ENCODE measurements around the gene HAPSTR1. TPM values are rescaled to one million over a fixed set of nuclear protein-coding genes. Genes with fewer than 3 reads are reported as not detected.
A peak's percentile ranks its signal among the peaks of the same experiment; 100 is the strongest.

HAPSTR1 gene
- total and polyA plus RNA-seq, 3 experiments from 2014 or later, result 21.3 to 61.2 (median 60.4) TPM

DNA sequence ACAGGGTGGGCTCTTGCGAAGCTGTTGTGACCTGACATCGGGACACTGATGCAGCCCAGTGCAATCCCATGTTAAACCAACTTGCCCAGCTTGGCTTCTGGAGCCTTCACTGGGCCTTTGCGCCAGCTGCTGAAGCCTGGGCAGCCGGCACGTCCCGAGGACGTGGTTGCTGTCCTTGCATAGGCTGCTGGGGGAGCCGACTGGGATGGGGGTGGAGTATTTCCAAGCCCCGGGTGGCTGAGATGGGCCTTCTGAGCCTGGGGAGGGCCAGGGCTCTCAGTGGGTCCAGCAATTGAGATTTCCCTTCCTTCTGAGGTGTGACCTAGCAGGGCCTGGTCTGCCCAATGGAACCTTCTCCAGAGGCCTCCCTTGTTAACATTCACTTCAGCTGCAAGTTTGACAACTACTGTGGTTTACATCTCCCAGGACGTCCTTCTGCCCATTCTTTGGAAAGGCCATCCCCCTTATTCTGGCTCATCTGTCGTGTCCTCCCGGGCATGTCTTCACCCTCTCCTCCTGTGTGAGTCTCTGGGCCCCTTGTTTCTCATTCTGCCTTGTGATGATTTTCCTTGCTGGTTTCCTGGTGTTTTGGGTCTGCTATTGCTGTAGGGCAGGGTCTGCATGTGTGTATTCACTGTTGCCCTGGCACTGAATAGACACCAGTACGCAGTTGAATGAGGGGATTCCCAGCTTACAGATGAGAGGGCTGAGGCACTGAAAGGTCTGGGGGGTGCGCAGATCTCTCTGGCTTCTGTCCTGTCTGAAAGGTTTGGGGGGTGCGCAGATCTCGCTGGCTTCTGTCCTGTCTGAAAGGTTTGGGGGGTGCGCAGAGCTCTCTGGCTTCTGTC lies 34.4 kb downstream of the HAPSTR1 start:
- peak overlapping the region; percentile 7 to 99 (median 90) for H3K27ac Mint-ChIP-seq
- Histone ChIP-seq H3K4me3 (ENCODE audit: low read length) (no peak overlapping the region), H3K4me1 (ENCODE audit: insufficient read depth, low read length) (peaks cover 26% of the 10 kb centered on the region), H3K9me3 (ENCODE audit: low read length) (no peaks in the 10 kb centered on the region), H3K27me3 (ENCODE audit: insufficient read depth, low read length, poor library complexity, severe bottlenecking) (no peaks in the 10 kb centered on the region), H3K36me3 (ENCODE audit: insufficient read depth, low read length) (peaks cover 9% of the 10 kb centered on the region), H3K27ac (ENCODE audit: low read depth, low read length) (no peak overlapping the region)
- H3K4me3 Mint-ChIP-seq, result peak overlapping the region in 1 of 7 donors; percentile 54
- ChIA-PET CTCF (interaction anchor here (0.9 to 2.1 kb wide), 3 partner anchors 8 to 117 kb away, joined by 3 to 10 read pairs (median 3); no protein-coding TSS in a partner anchor), POLR2A (interaction anchor here (0.5 to 1.0 kb wide), 2 partner anchors 35 to 109 kb away, joined by 5 to 7 read pairs; partner anchors contain the start of gene HAPSTR1)
- H3K36me3 Mint-ChIP-seq, result peaks cover 0 to 36% (median 0%) of the 10 kb centered on the region in 3 donors
- H3K9me3 Mint-ChIP-seq, result no peaks in the 10 kb centered on the region
- H3K27me3 Mint-ChIP-seq, result no peaks in the 10 kb centered on the region
- peaks cover 43 to 74% (median 60%) of the 10 kb centered on the region in 3 donors for H3K4me1 Mint-ChIP-seq
- no peak for DNase-seq

DNA sequence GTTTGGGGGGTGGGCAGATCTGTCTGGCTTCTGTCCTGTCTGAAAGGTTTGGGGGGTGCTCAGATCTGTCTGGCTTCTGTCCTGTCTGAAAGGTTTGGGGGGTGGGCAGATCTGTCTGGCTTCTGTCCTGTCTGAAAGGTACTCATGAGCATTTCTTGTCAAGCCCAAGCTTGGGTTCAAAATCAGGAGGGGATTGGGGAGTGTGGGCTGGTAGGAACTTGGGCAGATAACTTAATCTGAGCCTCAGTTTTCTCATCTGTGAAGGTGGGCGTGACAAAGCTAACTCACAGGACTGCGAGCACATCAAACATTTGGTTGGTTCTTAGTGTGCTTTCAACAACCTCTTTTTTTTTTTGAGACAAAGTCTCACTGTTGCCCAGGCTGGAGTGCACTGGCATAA lies 35.2 kb downstream of the HAPSTR1 start:
- H3K36me3 ChIP-seq (ENCODE audit: insufficient read depth, low read length), result peaks cover 9% of the 10 kb centered on the region
- Mint-ChIP-seq H3K27ac (peak overlapping the region; percentile 78 to 99 (median 90)), H3K4me1 (peaks cover 43 to 70% (median 60%) of the 10 kb centered on the region in 3 donors), H3K4me3 (peak overlapping the region in 3 of 7 donors; percentile 41 to 55 (median 54)), H3K36me3 (peaks cover 0 to 31% (median 0%) of the 10 kb centered on the region in 3 donors), H3K9me3 (no peaks in the 10 kb centered on the region), H3K27me3 (no peaks in the 10 kb centered on the region)
- ChIA-PET POLR2A (interaction anchor here (0.5 kb wide), 1 partner anchor 110 kb away, joined by 7 read pairs; no protein-coding TSS in a partner anchor), CTCF (interaction anchor here (1.1 to 2.1 kb wide), 4 partner anchors 8 to 94 kb away, joined by 3 to 10 read pairs (median 3); no protein-coding TSS in a partner anchor)
- DNase-seq, result no peak
- no peak overlapping the region for H3K27ac ChIP-seq (ENCODE audit: low read depth, low read length)
- H3K4me1 ChIP-seq (ENCODE audit: insufficient read depth, low read length), result peaks cover 26% of the 10 kb centered on the region
- no peaks in the 10 kb centered on the region for H3K9me3 ChIP-seq (ENCODE audit: low read length)
- no peaks in the 10 kb centered on the region for H3K27me3 ChIP-seq (ENCODE audit: insufficient read depth, low read length, poor library complexity, severe bottlenecking)
- no peak overlapping the region for H3K4me3 ChIP-seq (ENCODE audit: low read length)

DNA sequence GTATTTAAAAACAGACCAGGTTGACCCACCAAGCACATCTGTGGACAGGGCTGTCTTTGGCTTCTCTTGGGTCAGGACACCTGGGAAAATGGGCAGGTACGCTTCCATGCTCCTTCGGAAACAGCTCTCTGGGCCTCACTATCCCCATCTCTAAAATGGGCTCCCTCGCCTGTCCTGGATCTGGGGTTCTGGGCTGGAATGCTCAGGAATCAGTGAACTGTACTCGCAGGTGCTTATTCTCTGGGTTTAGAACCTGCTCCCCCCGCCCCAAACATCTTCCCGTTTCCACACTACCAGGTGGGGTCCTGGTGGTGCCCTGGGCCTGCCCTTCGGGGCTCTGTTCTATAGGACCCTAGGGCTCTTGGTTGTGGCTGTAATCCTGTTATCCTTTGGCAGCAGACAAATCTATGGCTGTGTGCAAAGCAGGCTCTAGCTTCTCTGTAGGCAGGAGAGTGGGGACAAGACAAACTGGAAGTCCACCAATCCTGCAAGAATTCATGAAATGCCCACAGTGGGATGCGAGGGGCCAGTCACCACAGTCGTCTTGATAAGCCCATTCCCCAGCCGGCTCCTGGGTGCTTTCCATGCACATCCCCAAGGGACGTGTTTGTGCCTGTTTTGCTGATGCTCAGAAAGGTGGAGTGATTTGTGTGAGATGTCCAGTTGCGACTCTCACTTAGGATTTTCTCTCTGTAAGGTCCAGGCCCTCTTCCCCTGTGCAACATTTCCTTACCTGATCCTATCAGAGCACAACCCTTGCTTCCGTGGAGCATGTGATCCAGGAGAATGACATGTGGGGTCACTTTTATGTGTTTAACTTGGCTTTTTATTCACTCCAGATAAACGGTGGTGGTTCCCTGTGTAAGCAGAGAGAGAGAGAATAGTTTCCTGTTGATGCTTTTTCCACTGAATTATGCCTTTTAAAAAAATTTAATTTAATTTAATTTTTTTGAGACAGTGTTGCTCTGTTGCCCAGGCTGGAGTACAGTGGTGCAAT lies 37.2 kb downstream of the HAPSTR1 start:
- Mint-ChIP-seq H3K27ac (peak overlapping the region; percentile 71 to 99 (median 96)), H3K36me3 (peaks cover 0 to 14% (median 0%) of the 10 kb centered on the region in 3 donors), H3K4me1 (peaks cover 38 to 63% (median 54%) of the 10 kb centered on the region in 3 donors), H3K27me3 (no peaks in the 10 kb centered on the region), H3K4me3 (peak overlapping the region; percentile 31 to 80 (median 62)), H3K9me3 (no peaks in the 10 kb centered on the region)
- Histone ChIP-seq H3K36me3 (ENCODE audit: insufficient read depth, low read length) (peaks cover 5% of the 10 kb centered on the region), H3K4me1 (ENCODE audit: insufficient read depth, low read length) (peaks cover 26% of the 10 kb centered on the region), H3K27me3 (ENCODE audit: insufficient read depth, low read length, poor library complexity, severe bottlenecking) (no peaks in the 10 kb centered on the region), H3K4me3 (ENCODE audit: low read length) (no peak overlapping the region), H3K9me3 (ENCODE audit: low read length) (no peaks in the 10 kb centered on the region), H3K27ac (ENCODE audit: low read depth, low read length) (no peak overlapping the region)
- DNase-seq, result no peak
- ChIA-PET CTCF (interaction anchor here (1.4 kb wide), 1 partner anchor 11 kb away, joined by 7 read pairs; no protein-coding TSS in a partner anchor), POLR2A (no interaction called here)

DNA sequence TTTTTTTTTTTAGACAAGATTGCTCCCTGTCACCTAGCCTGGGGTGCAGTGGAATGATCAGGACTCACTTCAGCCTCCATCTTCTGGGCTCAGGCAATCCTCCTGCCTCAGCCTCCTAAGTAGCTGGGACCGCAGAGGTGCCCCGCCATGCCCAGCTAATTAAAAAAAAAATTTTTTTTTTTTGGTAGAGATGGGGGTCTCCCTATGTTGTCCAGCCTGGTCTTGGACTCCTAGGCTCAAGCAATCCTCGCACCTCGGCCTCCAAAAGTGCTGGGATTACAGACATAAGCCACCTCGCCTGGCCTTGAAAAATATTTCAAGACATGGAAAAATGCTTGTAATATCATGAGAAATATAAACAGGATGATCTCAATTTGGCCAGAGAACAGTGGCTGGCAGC lies 42.9 kb downstream of the HAPSTR1 start:
- peaks cover 23 to 32% (median 30%) of the 10 kb centered on the region in 3 donors for H3K4me1 Mint-ChIP-seq
- POLR2A ChIA-PET, result no interaction called here
- H3K36me3 Mint-ChIP-seq, result no peaks in the 10 kb centered on the region
- no peaks in the 10 kb centered on the region for H3K9me3 Mint-ChIP-seq
- CTCF ChIA-PET, result interaction anchor here (0.6 to 2.2 kb wide), 13 partner anchors 9 to 567 kb away, joined by 3 to 9 read pairs (median 3); no protein-coding TSS in a partner anchor
- H3K27ac Mint-ChIP-seq, result no peak overlapping the region
- peaks cover 4% of the 10 kb centered on the region for H3K27me3 ChIP-seq (ENCODE audit: insufficient read depth, low read length, poor library complexity, severe bottlenecking)
- no peak overlapping the region for H3K4me3 ChIP-seq (ENCODE audit: low read length)
- no peak for DNase-seq
- H3K27me3 Mint-ChIP-seq, result peaks cover 0 to 4% of the 10 kb centered on the region in 2 donors
- H3K27ac ChIP-seq (ENCODE audit: low read depth, low read length), result no peak overlapping the region
- no peaks in the 10 kb centered on the region for H3K9me3 ChIP-seq (ENCODE audit: low read length)
- no peak overlapping the region for H3K4me3 Mint-ChIP-seq
- H3K4me1 ChIP-seq (ENCODE audit: insufficient read depth, low read length), result peaks cover 12% of the 10 kb centered on the region
- no peaks in the 10 kb centered on the region for H3K36me3 ChIP-seq (ENCODE audit: insufficient read depth, low read length)

DNA sequence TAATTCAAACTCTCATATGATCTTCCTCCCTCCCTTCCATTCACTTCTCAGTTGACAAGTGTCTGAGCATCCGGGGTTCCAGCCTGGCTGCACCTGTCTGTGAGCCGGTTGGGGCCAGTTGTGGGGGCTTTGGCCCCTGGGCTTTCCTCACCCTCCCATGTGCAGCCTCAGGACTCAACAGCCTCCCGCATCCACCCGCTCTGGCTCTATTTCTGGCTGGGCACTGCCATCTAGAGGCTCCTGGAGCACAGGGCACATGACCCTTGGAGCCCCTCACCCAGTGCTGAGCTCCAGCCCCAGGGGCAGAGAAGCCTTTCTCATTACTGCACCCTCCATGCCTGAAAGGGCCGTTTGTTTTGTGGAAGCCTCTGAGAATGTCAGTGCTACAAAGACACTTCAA lies 43.3 kb downstream of the HAPSTR1 start:
- peak overlapping the region in 2 of 7 donors; percentile 7 to 74 for H3K4me3 Mint-ChIP-seq
- Histone ChIP-seq H3K4me1 (ENCODE audit: insufficient read depth, low read length) (peaks cover 13% of the 10 kb centered on the region), H3K36me3 (ENCODE audit: insufficient read depth, low read length) (no peaks in the 10 kb centered on the region), H3K9me3 (ENCODE audit: low read length) (no peaks in the 10 kb centered on the region), H3K27ac (ENCODE audit: low read depth, low read length) (no peak overlapping the region), H3K27me3 (ENCODE audit: insufficient read depth, low read length, poor library complexity, severe bottlenecking) (peaks cover 4% of the 10 kb centered on the region), H3K4me3 (ENCODE audit: low read length) (no peak overlapping the region)
- peaks cover 25 to 34% (median 33%) of the 10 kb centered on the region in 3 donors for H3K4me1 Mint-ChIP-seq
- H3K9me3 Mint-ChIP-seq, result no peaks in the 10 kb centered on the region
- CTCF ChIA-PET, result interaction anchor here (0.6 to 2.2 kb wide), 14 partner anchors 10 to 568 kb away, joined by 3 to 9 read pairs (median 3); no protein-coding TSS in a partner anchor
- H3K27ac Mint-ChIP-seq, result peak overlapping the region in 4 of 8 donors; percentile 79 to 82 (median 81)
- peaks cover 0 to 4% of the 10 kb centered on the region in 2 donors for H3K27me3 Mint-ChIP-seq
- H3K36me3 Mint-ChIP-seq, result no peaks in the 10 kb centered on the region
- POLR2A ChIA-PET, result no interaction called here
- DNase-seq, result peak; percentile 24 to 75 (median 35)

- no peak overlapping the region for H3K4me3 ChIP-seq (ENCODE audit: low read length)
- H3K36me3 ChIP-seq (ENCODE audit: insufficient read depth, low read length), result no peaks in the 10 kb centered on the region
- no peaks in the 10 kb centered on the region for H3K9me3 ChIP-seq (ENCODE audit: low read length)
- H3K4me1 ChIP-seq (ENCODE audit: insufficient read depth, low read length), result peaks cover 13% of the 10 kb centered on the region
- no peaks in the 10 kb centered on the region for H3K9me3 Mint-ChIP-seq
- no peak overlapping the region for H3K27ac ChIP-seq (ENCODE audit: low read depth, low read length)
- peaks cover 0 to 9% of the 10 kb centered on the region in 2 donors for H3K27me3 Mint-ChIP-seq
- H3K4me3 Mint-ChIP-seq, result peak overlapping the region in 1 of 7 donors; percentile 55
- H3K27ac Mint-ChIP-seq, result peak overlapping the region in 6 of 8 donors; percentile 11 to 86 (median 64)
- H3K27me3 ChIP-seq (ENCODE audit: insufficient read depth, low read length, poor library complexity, severe bottlenecking), result peaks cover 4% of the 10 kb centered on the region
- H3K4me1 Mint-ChIP-seq, result peaks cover 30 to 39% (median 38%) of the 10 kb centered on the region in 3 donors
- DNase-seq, result no peak
- ChIA-PET CTCF (interaction anchor here (0.9 to 2.2 kb wide), 8 partner anchors 13 to 569 kb away, joined by 3 to 9 read pairs (median 4); no protein-coding TSS in a partner anchor), POLR2A (no interaction called here)
- H3K36me3 Mint-ChIP-seq, result peaks cover 0 to 3% (median under 1%) of the 10 kb centered on the region in 3 donors
Observed at GRCh38 chr16:9135797-9136196, 44.4 kb downstream of the HAPSTR1 start.

DNA sequence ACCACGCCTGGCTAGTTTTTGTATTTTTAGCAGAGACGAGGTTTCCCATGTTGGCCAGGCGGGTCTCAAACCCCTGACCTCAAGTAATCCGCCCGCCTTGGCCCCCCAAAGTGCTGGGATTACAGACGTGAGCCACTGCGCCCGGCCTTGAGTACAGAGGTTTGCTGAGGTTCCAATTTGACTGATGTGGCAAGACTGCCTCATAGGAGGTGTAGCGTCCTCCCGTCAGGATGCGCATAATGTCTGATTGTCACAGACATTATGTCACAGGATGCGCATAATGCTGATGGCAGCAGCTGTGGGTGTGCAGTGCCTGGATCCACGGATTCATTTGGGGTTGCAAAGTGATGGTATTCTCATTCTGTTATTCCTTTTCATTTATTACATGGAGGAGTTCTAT lies 45.2 kb downstream of the HAPSTR1 start:
- Histone ChIP-seq H3K4me3 (ENCODE audit: low read length) (no peak overlapping the region), H3K36me3 (ENCODE audit: insufficient read depth, low read length) (no peaks in the 10 kb centered on the region), H3K27ac (ENCODE audit: low read depth, low read length) (no peak overlapping the region), H3K9me3 (ENCODE audit: low read length) (no peaks in the 10 kb centered on the region), H3K4me1 (ENCODE audit: insufficient read depth, low read length) (peaks cover 13% of the 10 kb centered on the region), H3K27me3 (ENCODE audit: insufficient read depth, low read length, poor library complexity, severe bottlenecking) (peaks cover 4% of the 10 kb centered on the region)
- H3K27me3 Mint-ChIP-seq, result peaks cover 0 to 9% of the 10 kb centered on the region in 2 donors
- DNase-seq, result no peak
- peaks cover 30 to 39% (median 38%) of the 10 kb centered on the region in 3 donors for H3K4me1 Mint-ChIP-seq
- H3K9me3 Mint-ChIP-seq, result no peaks in the 10 kb centered on the region
- ChIA-PET POLR2A (no interaction called here), CTCF (interaction anchor here (1.2 kb wide), 1 partner anchor 39 kb away, joined by 4 read pairs; no protein-coding TSS in a partner anchor)
- H3K36me3 Mint-ChIP-seq, result peaks cover 0 to 3% (median 2%) of the 10 kb centered on the region in 3 donors
- H3K4me3 Mint-ChIP-seq, result peak overlapping the region in 1 of 7 donors; percentile 36
- peak overlapping the region in 3 of 8 donors; percentile 7 to 54 (median 33) for H3K27ac Mint-ChIP-seq
